ENCODE data around the gene DIPK1C.

Gene DIPK1C

GRCh38 chr18:74486119-74486849 is 29.2 kb upstream of the DIPK1C start:
- peaks cover 7% of the 10 kb centered on the region for H3K4me1 ChIP-seq (ENCODE audit: control insufficient read depth, insufficient read depth, low read length)
- no peak overlapping the region for H3K4me3 ChIP-seq (ENCODE audit: insufficient read depth, low read depth, low read length)
- no peaks in the 10 kb centered on the region for H3K9me3 ChIP-seq (ENCODE audit: control insufficient read depth, low read length)
- WGBS, 2 experiments: 79 to 86% methylated on average over 14 to 15 of the region's 15 CpGs
- no peak overlapping the region for H3K27ac ChIP-seq (ENCODE audit: insufficient read depth, low read depth, low read length, poor library complexity, severe bottlenecking)
- H3K27me3 ChIP-seq (ENCODE audit: control insufficient read depth, insufficient read depth, low read length, poor library complexity, severe bottlenecking): no peaks in the 10 kb centered on the region
- no peaks in the 10 kb centered on the region for H3K36me3 ChIP-seq (ENCODE audit: control insufficient read depth, insufficient read depth, low read length)

GRCh38 chr18:74482697-74483096 is 25.6 kb upstream of the DIPK1C start:
- Histone ChIP-seq H3K27me3 (ENCODE audit: control insufficient read depth, insufficient read depth, low read length, poor library complexity, severe bottlenecking) (no peaks in the 10 kb centered on the region), H3K4me3 (ENCODE audit: insufficient read depth, low read depth, low read length) (no peak overlapping the region), H3K27ac (ENCODE audit: insufficient read depth, low read depth, low read length, poor library complexity, severe bottlenecking) (no peak overlapping the region), H3K9me3 (ENCODE audit: control insufficient read depth, low read length) (no peaks in the 10 kb centered on the region), H3K36me3 (ENCODE audit: control insufficient read depth, insufficient read depth, low read length) (no peaks in the 10 kb centered on the region), H3K4me1 (ENCODE audit: control insufficient read depth, insufficient read depth, low read length) (peaks cover 7% of the 10 kb centered on the region)
- WGBS, 2 experiments: 92 to 95% methylated on average over 10 of the region's 11 CpGs

- H3K4me3 ChIP-seq (ENCODE audit: insufficient read depth, low read depth, low read length): no peak overlapping the region
- H3K36me3 ChIP-seq (ENCODE audit: control insufficient read depth, insufficient read depth, low read length): no peaks in the 10 kb centered on the region
- H3K4me1 ChIP-seq (ENCODE audit: control insufficient read depth, insufficient read depth, low read length): no peaks in the 10 kb centered on the region
- H3K27ac ChIP-seq (ENCODE audit: insufficient read depth, low read depth, low read length, poor library complexity, severe bottlenecking): no peak overlapping the region
- no peaks in the 10 kb centered on the region for H3K9me3 ChIP-seq (ENCODE audit: control insufficient read depth, low read length)
- 89 to 91% methylated on average over 7 of the region's 7 CpGs for WGBS, 2 experiments
- no peaks in the 10 kb centered on the region for H3K27me3 ChIP-seq (ENCODE audit: control insufficient read depth, insufficient read depth, low read length, poor library complexity, severe bottlenecking)
Measured at GRCh38 chr18:74480149-74480651, 23.1 kb upstream of the DIPK1C start.

- H3K27ac ChIP-seq (ENCODE audit: insufficient read depth, low read depth, low read length, poor library complexity, severe bottlenecking): no peak overlapping the region
- H3K4me3 ChIP-seq (ENCODE audit: insufficient read depth, low read depth, low read length): no peak overlapping the region
- H3K9me3 ChIP-seq (ENCODE audit: control insufficient read depth, low read length): no peaks in the 10 kb centered on the region
- no peaks in the 10 kb centered on the region for H3K27me3 ChIP-seq (ENCODE audit: control insufficient read depth, insufficient read depth, low read length, poor library complexity, severe bottlenecking)
- 95% methylated on average over 16 of the region's 16 CpGs for WGBS, 2 experiments
- H3K36me3 ChIP-seq (ENCODE audit: control insufficient read depth, insufficient read depth, low read length): no peaks in the 10 kb centered on the region
- H3K4me1 ChIP-seq (ENCODE audit: control insufficient read depth, insufficient read depth, low read length): no peaks in the 10 kb centered on the region
Measured at GRCh38 chr18:74479486-74480148, 22.5 kb upstream of the DIPK1C start.

DNA sequence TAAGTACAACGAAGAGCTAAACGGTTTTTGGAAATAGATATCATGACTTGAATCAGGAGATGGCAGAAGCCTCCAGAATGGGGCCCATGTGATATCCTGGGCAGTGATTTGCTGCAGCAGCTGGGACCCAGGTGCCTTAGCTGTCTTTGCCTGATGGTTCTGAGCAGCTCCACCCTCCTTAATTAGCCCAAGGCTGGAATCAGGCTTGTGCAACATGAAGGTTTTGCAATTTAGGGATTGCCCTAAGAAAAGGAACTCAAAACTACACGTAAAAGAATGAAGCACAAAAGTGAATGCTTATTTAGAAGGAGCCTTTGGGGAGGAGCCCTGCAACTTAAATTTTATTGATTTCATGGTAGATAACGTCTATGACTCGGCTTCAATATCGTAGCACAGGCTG is 21.8 kb upstream of the DIPK1C start:
- H3K4me3 ChIP-seq (ENCODE audit: insufficient read depth, low read depth, low read length): no peak overlapping the region
- no peaks in the 10 kb centered on the region for H3K9me3 ChIP-seq (ENCODE audit: control insufficient read depth, low read length)
- no peaks in the 10 kb centered on the region for H3K27me3 ChIP-seq (ENCODE audit: control insufficient read depth, insufficient read depth, low read length, poor library complexity, severe bottlenecking)
- H3K36me3 ChIP-seq (ENCODE audit: control insufficient read depth, insufficient read depth, low read length): no peaks in the 10 kb centered on the region
- no peak overlapping the region for H3K27ac ChIP-seq (ENCODE audit: insufficient read depth, low read depth, low read length, poor library complexity, severe bottlenecking)
- H3K4me1 ChIP-seq (ENCODE audit: control insufficient read depth, insufficient read depth, low read length): no peaks in the 10 kb centered on the region
- 94 to 95% methylated on average over 6 of the region's 6 CpGs for WGBS, 2 experiments

- 94 to 96% methylated on average over 5 to 6 of the region's 7 CpGs for WGBS, 2 experiments
- no peaks in the 10 kb centered on the region for H3K9me3 ChIP-seq (ENCODE audit: control insufficient read depth, low read length)
Measured at GRCh38 chr18:74478316-74478715, 21.2 kb upstream of the DIPK1C start.

DNA sequence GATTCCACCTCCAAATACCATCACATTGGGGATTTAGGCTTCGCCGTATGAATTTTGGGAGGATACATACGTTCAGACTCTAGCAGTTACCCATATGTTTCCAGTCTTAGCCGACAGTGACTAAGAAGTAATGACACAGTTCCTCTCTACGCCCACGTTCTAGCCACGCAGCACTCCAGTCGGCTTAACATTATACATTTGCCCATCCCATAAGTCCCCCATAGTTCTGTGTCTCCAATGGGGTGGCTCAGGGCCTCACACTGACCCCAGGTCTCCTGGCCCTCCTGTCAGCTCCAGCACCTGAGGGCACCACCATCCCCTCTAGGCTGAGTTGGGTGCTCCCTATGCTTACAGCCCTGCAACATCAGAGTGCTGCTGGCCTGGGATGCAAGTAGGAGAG is 20.7 kb upstream of the DIPK1C start:
- Histone ChIP-seq H3K36me3 (ENCODE audit: control insufficient read depth, insufficient read depth, low read length) (no peaks in the 10 kb centered on the region), H3K4me1 (ENCODE audit: control insufficient read depth, insufficient read depth, low read length) (no peaks in the 10 kb centered on the region), H3K27me3 (ENCODE audit: control insufficient read depth, insufficient read depth, low read length, poor library complexity, severe bottlenecking) (no peaks in the 10 kb centered on the region), H3K9me3 (ENCODE audit: control insufficient read depth, low read length) (no peaks in the 10 kb centered on the region), H3K4me3 (ENCODE audit: insufficient read depth, low read depth, low read length) (no peak overlapping the region), H3K27ac (ENCODE audit: insufficient read depth, low read depth, low read length, poor library complexity, severe bottlenecking) (no peak overlapping the region)
- 88% methylated on average over 8 of the region's 8 CpGs for WGBS, 2 experiments

More at GRCh38 chr18:74478316-74478715, 21.2 kb upstream of the DIPK1C start:
- no peak overlapping the region for H3K27ac ChIP-seq (ENCODE audit: insufficient read depth, low read depth, low read length, poor library complexity, severe bottlenecking)
- H3K4me1 ChIP-seq (ENCODE audit: control insufficient read depth, insufficient read depth, low read length): no peaks in the 10 kb centered on the region
- H3K4me3 ChIP-seq (ENCODE audit: insufficient read depth, low read depth, low read length): no peak overlapping the region
- no peaks in the 10 kb centered on the region for H3K36me3 ChIP-seq (ENCODE audit: control insufficient read depth, insufficient read depth, low read length)
- no peaks in the 10 kb centered on the region for H3K27me3 ChIP-seq (ENCODE audit: control insufficient read depth, insufficient read depth, low read length, poor library complexity, severe bottlenecking)

DNA sequence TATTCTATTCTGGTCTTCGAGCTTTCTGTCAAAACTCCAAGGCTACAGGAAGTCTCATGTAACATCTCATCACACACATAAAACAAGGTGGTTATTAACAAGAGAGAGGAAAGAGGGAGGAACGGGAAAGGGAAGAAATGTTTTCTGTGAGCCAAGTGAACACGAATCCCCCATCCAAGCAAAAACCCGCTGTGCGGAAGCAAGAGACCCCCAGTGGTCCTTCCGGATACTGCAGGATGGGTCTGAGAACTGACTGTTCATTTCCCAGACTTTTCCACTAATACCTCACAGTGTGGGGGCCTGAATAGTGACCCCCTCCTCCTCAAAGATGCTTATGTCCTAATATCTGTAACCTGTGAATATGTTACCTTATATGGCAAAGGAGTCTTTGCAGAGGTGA is 19.0 kb upstream of the DIPK1C start:
- H3K36me3 ChIP-seq (ENCODE audit: control insufficient read depth, insufficient read depth, low read length): no peaks in the 10 kb centered on the region
- WGBS, 2 experiments: 40% methylated on average over 6 of the region's 6 CpGs
- H3K27ac ChIP-seq (ENCODE audit: insufficient read depth, low read depth, low read length, poor library complexity, severe bottlenecking): no peak overlapping the region
- no peaks in the 10 kb centered on the region for H3K4me1 ChIP-seq (ENCODE audit: control insufficient read depth, insufficient read depth, low read length)
- H3K9me3 ChIP-seq (ENCODE audit: control insufficient read depth, low read length): no peaks in the 10 kb centered on the region
- no peaks in the 10 kb centered on the region for H3K27me3 ChIP-seq (ENCODE audit: control insufficient read depth, insufficient read depth, low read length, poor library complexity, severe bottlenecking)
- H3K4me3 ChIP-seq (ENCODE audit: insufficient read depth, low read depth, low read length): no peak overlapping the region

DNA sequence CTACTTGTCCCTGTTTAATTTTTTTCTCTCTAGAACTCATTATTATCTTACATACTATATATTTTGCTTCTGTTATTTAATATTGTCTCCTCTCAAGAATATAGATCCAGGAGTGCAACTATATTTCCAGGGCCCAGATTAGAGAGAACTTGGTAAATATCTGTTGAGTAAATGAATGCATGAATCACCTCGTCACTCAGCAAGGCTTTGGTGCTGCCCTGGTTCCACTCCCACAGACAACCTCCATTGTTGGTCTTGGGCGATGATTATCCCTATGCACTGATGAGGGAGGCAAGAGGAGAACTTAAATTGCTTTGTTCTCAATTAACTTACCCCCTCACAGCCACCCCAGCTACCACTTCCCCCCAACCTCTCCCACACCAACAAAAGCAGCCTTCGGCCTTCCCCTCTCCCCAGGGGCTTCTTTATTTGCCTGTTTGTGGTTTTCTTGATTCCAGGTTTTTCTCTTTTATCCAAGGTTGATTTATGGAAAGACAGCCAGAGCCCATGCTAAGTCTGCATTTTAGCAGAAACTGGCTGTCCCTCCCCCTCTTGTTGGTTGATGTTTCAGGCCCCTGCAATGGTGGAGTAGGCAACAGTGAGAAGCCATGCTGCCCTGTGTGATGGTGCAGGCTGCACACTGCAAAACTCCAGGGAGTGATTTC is 17.0 kb upstream of the DIPK1C start:
- Histone ChIP-seq H3K4me3 (ENCODE audit: insufficient read depth, low read depth, low read length) (no peak overlapping the region), H3K4me1 (ENCODE audit: control insufficient read depth, insufficient read depth, low read length) (no peaks in the 10 kb centered on the region), H3K27me3 (ENCODE audit: control insufficient read depth, insufficient read depth, low read length, poor library complexity, severe bottlenecking) (no peaks in the 10 kb centered on the region), H3K9me3 (ENCODE audit: control insufficient read depth, low read length) (no peaks in the 10 kb centered on the region), H3K27ac (ENCODE audit: insufficient read depth, low read depth, low read length, poor library complexity, severe bottlenecking) (no peak overlapping the region), H3K36me3 (ENCODE audit: control insufficient read depth, insufficient read depth, low read length) (no peaks in the 10 kb centered on the region)
- 76% methylated on average over 3 of the region's 3 CpGs for WGBS, 2 experiments

- Histone ChIP-seq H3K27ac (ENCODE audit: insufficient read depth, low read depth, low read length, poor library complexity, severe bottlenecking) (no peak overlapping the region), H3K27me3 (ENCODE audit: control insufficient read depth, insufficient read depth, low read length, poor library complexity, severe bottlenecking) (no peaks in the 10 kb centered on the region), H3K4me3 (ENCODE audit: insufficient read depth, low read depth, low read length) (no peak overlapping the region), H3K9me3 (ENCODE audit: control insufficient read depth, low read length) (no peaks in the 10 kb centered on the region), H3K36me3 (ENCODE audit: control insufficient read depth, insufficient read depth, low read length) (no peaks in the 10 kb centered on the region), H3K4me1 (ENCODE audit: control insufficient read depth, insufficient read depth, low read length) (no peaks in the 10 kb centered on the region)
- WGBS, 2 experiments: 90 to 91% methylated on average over 1 to 2 of the region's 2 CpGs
Measured at GRCh38 chr18:74472312-74472711, 15.2 kb upstream of the DIPK1C start.

Data from ectodermal cell (in vitro differentiated cells).